Parathyroid adenoma (tissue), 2 donors: ENCODE results near the gene RNF149.

Source experiments
- H2AFZ ChIP-seq: fragments of 300-600 bp; sonication (generic); one replicate; pipeline ENCODE4 v1.7.0; 2017; ENCODE audit warnings: antibody characterized with exemption, mild to moderate bottlenecking
- H3K27ac ChIP-seq: fragments of 300-600 bp; sonication (generic); one replicate; pipeline ENCODE4 v1.7.0; 2017
- H3K27me3 ChIP-seq: fragments of 300-600 bp; sonication (generic); one replicate; pipeline ENCODE4 v1.7.0; 2017; ENCODE audit warnings: low read length; ENCODE audit not compliant: control insufficient read depth, insufficient read depth
- H3K36me3 ChIP-seq: fragments of 300-600 bp; sonication (generic); one replicate; pipeline ENCODE4 v1.7.0; 2017; ENCODE audit warnings: low read length; ENCODE audit not compliant: control insufficient read depth, insufficient read depth
- H3K4me1 ChIP-seq: fragments of 300-600 bp; sonication (generic); one replicate; pipeline ENCODE4 v1.7.0; 2017; ENCODE audit warnings: control low read depth
- H3K4me2 ChIP-seq: fragments of 300-600 bp; sonication (generic); one replicate; pipeline ENCODE4 v1.7.0; 2017; ENCODE audit warnings: low read length
- H3K4me3 ChIP-seq: fragments of 300-600 bp; sonication (generic); one replicate; pipeline ENCODE4 v1.7.0; 2017; ENCODE audit warnings: low read depth, low read length
- H3K79me2 ChIP-seq: fragments of 300-600 bp; sonication (generic); one replicate; pipeline ENCODE4 v1.7.0; 2017; ENCODE audit warnings: control low read depth
- H3K9ac ChIP-seq: fragments of 300-600 bp; sonication (generic); one replicate; pipeline ENCODE4 v1.7.0; 2017; ENCODE audit warnings: mild to moderate bottlenecking
- H3K9me3 ChIP-seq: fragments of 300-600 bp; sonication (generic); one replicate; pipeline ENCODE4 v1.7.0; 2017; ENCODE audit warnings: low read length; ENCODE audit not compliant: control insufficient read depth
- TF ChIP-seq, protein P1 (sequence below): fragments of 300-600 bp; sonication (generic); IDR thresholded peaks from one replicate; pipeline ENCODE4 v1.7.0; 2017; ENCODE audit warnings: antibody characterized with exemption, mild to moderate bottlenecking
- donor health status: primary hyperparathyroidism.

RNF149 gene

DNA sequence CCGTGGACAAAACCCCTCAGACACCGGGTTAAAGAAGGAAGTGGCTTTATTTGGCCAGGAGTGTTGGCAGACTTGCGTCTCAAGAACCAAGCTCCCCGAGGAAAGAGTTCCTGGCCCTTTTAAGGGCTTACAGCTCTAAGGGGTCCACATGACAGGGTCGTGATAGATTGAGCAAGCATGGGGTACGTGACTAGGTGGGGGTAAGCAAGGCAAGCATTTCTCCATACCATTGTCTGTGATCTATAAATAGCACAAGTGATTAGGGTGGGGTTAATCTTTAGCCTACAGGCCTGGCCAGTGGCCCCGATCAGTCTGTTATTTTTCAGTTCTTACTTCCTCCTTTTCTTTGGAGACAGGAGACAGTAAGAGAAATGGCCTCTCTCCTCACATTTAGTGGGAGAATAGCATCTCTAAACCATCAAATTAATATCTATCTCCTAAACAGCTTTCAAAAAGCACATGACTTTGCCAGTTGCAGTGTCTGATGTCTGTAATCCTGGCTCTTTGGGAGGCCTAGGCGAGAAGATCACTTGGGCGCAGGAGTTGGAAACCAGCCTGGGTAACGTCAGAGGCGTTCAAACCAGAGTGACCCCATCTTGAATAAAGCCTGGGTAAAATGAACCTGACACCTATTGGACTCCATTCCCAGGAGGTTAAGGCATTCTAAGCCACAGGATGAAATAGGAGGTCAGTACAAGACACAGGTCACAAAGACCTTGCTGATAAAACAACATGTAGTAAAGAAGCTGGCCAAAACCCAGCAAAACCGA, 74.1 kb downstream of the RNF149 start:
- no peaks in the 10 kb centered on the region for H3K79me2 ChIP-seq
- no peaks in the 10 kb centered on the region for H3K9me3 ChIP-seq
- TF ChIP-seq, protein P1, sequence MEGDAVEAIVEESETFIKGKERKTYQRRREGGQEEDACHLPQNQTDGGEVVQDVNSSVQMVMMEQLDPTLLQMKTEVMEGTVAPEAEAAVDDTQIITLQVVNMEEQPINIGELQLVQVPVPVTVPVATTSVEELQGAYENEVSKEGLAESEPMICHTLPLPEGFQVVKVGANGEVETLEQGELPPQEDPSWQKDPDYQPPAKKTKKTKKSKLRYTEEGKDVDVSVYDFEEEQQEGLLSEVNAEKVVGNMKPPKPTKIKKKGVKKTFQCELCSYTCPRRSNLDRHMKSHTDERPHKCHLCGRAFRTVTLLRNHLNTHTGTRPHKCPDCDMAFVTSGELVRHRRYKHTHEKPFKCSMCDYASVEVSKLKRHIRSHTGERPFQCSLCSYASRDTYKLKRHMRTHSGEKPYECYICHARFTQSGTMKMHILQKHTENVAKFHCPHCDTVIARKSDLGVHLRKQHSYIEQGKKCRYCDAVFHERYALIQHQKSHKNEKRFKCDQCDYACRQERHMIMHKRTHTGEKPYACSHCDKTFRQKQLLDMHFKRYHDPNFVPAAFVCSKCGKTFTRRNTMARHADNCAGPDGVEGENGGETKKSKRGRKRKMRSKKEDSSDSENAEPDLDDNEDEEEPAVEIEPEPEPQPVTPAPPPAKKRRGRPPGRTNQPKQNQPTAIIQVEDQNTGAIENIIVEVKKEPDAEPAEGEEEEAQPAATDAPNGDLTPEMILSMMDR, result no peak
- no peak overlapping the region for H3K4me3 ChIP-seq
- H3K27me3 ChIP-seq, result no peaks in the 10 kb centered on the region
- no peak overlapping the region for H3K4me2 ChIP-seq
- peaks cover 6% of the 10 kb centered on the region for H3K4me1 ChIP-seq
- no peak overlapping the region for H3K9ac ChIP-seq
- H2AFZ ChIP-seq, result no peak overlapping the region
- no peak overlapping the region for H3K27ac ChIP-seq
- H3K36me3 ChIP-seq, result no peaks in the 10 kb centered on the region

- no peaks in the 10 kb centered on the region for H3K9me3 ChIP-seq
- no peaks in the 10 kb centered on the region for H3K27me3 ChIP-seq
- peaks cover 6% of the 10 kb centered on the region for H3K4me1 ChIP-seq
- H3K79me2 ChIP-seq, result no peaks in the 10 kb centered on the region
- no peaks in the 10 kb centered on the region for H3K36me3 ChIP-seq
- H3K27ac ChIP-seq, result no peak overlapping the region
- H3K9ac ChIP-seq, result no peak overlapping the region
- H3K4me3 ChIP-seq, result no peak overlapping the region
- TF ChIP-seq, protein P1, result no peak
- no peak overlapping the region for H2AFZ ChIP-seq
- no peak overlapping the region for H3K4me2 ChIP-seq
These were observed 75.7 kb downstream of the RNF149 start for GRCh38 chr2:101232770-101233169.

DNA sequence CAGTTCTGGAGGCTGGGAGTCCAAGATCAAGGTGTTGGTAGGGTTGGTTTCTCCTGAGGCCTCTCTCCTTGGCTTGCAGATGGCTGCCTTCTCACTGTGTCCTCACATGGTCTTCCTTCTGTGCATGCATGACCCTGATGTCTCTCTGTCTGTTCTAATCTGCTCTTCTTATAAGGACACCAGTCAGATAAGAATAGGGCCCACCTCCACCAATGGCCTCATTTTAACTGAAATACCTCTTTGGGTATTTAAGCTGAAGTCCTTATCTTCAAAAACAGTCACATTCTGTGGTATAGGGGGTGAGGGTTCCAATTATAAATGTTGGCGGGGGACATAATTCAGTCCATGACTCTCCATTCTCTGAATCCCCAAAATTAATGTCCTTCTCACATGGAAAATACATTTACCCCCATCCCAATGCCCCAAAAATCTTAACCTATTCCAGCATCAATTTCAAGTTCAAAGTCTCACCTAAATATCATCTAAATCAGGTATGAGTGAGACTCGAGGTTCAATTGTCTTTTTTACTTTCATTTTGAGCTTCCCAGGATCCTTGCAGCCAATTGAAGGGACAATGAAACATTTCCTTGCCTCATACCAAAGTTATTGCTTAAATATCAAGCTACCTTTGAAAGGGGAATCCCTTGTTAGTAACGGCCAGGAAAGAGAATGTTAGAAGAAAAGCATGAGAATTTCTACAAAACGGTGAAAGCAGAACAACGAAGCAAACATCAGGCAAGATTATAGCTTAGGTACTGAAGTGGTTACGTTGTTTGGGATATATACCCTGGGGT, 76.4 kb downstream of the RNF149 start:
- TF ChIP-seq, protein P1, result no peak
- H3K27me3 ChIP-seq, result no peaks in the 10 kb centered on the region
- no peak overlapping the region for H2AFZ ChIP-seq
- no peak overlapping the region for H3K4me2 ChIP-seq
- H3K36me3 ChIP-seq, result no peaks in the 10 kb centered on the region
- H3K27ac ChIP-seq, result no peak overlapping the region
- H3K9me3 ChIP-seq, result no peaks in the 10 kb centered on the region
- H3K4me1 ChIP-seq, result peaks cover 6% of the 10 kb centered on the region
- H3K4me3 ChIP-seq, result no peak overlapping the region
- H3K79me2 ChIP-seq, result no peaks in the 10 kb centered on the region
- no peak overlapping the region for H3K9ac ChIP-seq

DNA sequence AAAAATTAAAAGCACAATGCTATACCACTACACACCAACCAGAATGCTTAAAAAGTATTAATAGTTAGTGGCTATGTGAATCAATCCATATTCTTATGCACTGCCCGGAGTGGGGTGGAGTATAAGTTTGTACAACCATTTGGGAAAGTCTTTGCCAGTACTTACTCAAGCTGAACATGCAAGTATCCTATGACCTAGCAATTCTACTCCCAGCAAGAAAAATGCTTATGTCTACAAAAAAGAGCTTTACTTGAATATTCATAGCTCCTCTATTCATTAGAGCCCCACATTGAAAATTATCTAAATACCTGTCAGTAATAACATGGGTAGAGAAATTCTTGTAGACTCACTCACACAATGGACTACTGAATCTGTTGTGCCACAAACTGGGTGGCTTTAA, 77.3 kb downstream of the RNF149 start:
- Histone ChIP-seq H3K79me2 (no peaks in the 10 kb centered on the region), H3K9ac (no peak overlapping the region), H3K9me3 (no peaks in the 10 kb centered on the region), H2AFZ (no peak overlapping the region), H3K27me3 (no peaks in the 10 kb centered on the region), H3K27ac (no peak overlapping the region), H3K4me3 (no peak overlapping the region), H3K4me2 (no peak overlapping the region), H3K36me3 (no peaks in the 10 kb centered on the region), H3K4me1 (peaks cover 6% of the 10 kb centered on the region)
- TF ChIP-seq, protein P1, result no peak
